Activated CD8-positive, alpha-beta T cell treated with anti-CD3 and anti-CD28 coated beads, Interleukin-2, amount 10 ng/mL, durations not matched to agents 7 days and 5 days (primary cell): Measurements from ENCODE around the gene RHO. TPM values are rescaled to one million over a fixed set of nuclear protein-coding genes. Genes with fewer than 3 reads are reported as not detected.

Experiments used
- ATAC-seq: fragments of 150-1000 bp; cut with Tn5 transposase; one replicate; pipeline ENCODE4 v1.10.0; 2021; ENCODE audit warnings: moderate library complexity
- CTCF ChIA-PET: fragments of 350-600 bp; sonication (Branson Sonifier 250); formaldehyde crosslinking; loops from one replicate; lab custom pipeline; 2021; ENCODE audit warnings: antibody characterized with exemption; lab: Charles Lee
- POLR2A ChIA-PET: fragments of 350-600 bp; sonication (Branson Sonifier 250); formaldehyde crosslinking; loops from one replicate; lab custom pipeline; 2021; ENCODE audit warnings: antibody characterized with exemption; lab: Charles Lee
- DNase-seq: peaks from one replicate; pipeline ENCODE4 v3.0.0-alpha.2; 2020
- H3K27ac Mint-ChIP-seq: one replicate; pipeline ENCODE4 v1.8.0; 2021; ENCODE audit warnings: mild to moderate bottlenecking, mixed read lengths
- H3K27me3 Mint-ChIP-seq: one replicate; pipeline ENCODE4 v1.8.0; 2021; ENCODE audit warnings: low read depth, mixed read lengths
- H3K36me3 Mint-ChIP-seq: one replicate; pipeline ENCODE4 v1.8.0; 2021; ENCODE audit warnings: low read depth, mixed read lengths
- H3K4me1 Mint-ChIP-seq: one replicate; pipeline ENCODE4 v1.8.0; 2021; ENCODE audit warnings: low read depth, mixed read lengths
- H3K4me3 Mint-ChIP-seq: one replicate; pipeline ENCODE4 v1.8.0; 2021; ENCODE audit warnings: mild to moderate bottlenecking, mixed read lengths
- H3K9me3 Mint-ChIP-seq: one replicate; pipeline ENCODE4 v1.8.0; 2022; ENCODE audit warnings: mixed read lengths; ENCODE audit not compliant: insufficient read depth
- total RNA-seq, 2 experiments: library from RNA; stranded (reverse); gene quantifications; one replicate each; pipeline ENCODE4 v1.2.3, GENCODE V29; 2021

RHO gene
- total RNA-seq, 2 experiments from 2014 or later = not detected

- H3K27ac Mint-ChIP-seq = no peak overlapping the region
These were observed 48.9 kb downstream of the RHO start for GRCh38 chr3:129577366-129577765.

GRCh38 chr3:129577925-129578786, 49.7 kb downstream of the RHO start:
- DNase-seq (no peak), ATAC-seq (no peak)
- Mint-ChIP-seq H3K4me3 (no peak overlapping the region), H3K27ac (peak overlapping the region; percentile 55), H3K4me1 (peaks cover 25% of the 10 kb centered on the region), H3K9me3 (no peaks in the 10 kb centered on the region), H3K36me3 (no peaks in the 10 kb centered on the region), H3K27me3 (peaks cover 2% of the 10 kb centered on the region)
- POLR2A ChIA-PET = interaction anchor here (1.3 kb wide), 1 partner anchor 50 kb away, joined by 3 read pairs; no protein-coding TSS in a partner anchor
- CTCF ChIA-PET = interaction anchor here (1.1 to 1.6 kb wide), 2 partner anchors 16 to 50 kb away, joined by 3 to 5 read pairs; no protein-coding TSS in a partner anchor

More at GRCh38 chr3:129577366-129577765, 48.9 kb downstream of the RHO start:
- H3K9me3 Mint-ChIP-seq = no peaks in the 10 kb centered on the region
- CTCF ChIA-PET = interaction anchor here (0.5 to 1.6 kb wide), 5 partner anchors 16 to 194 kb away, joined by 3 to 5 read pairs (median 3); no protein-coding TSS in a partner anchor
- no peaks in the 10 kb centered on the region for H3K27me3 Mint-ChIP-seq
- peak; percentile 4 for ATAC-seq
- DNase-seq = no peak
- no peak overlapping the region for H3K4me3 Mint-ChIP-seq
- no peaks in the 10 kb centered on the region for H3K36me3 Mint-ChIP-seq
- POLR2A ChIA-PET = interaction anchor here (1.3 to 1.4 kb wide), 2 partner anchors 50 to 261 kb away, joined by 3 to 4 read pairs; a partner anchor contains a TSS
- H3K4me1 Mint-ChIP-seq = peaks cover 25% of the 10 kb centered on the region

DNA sequence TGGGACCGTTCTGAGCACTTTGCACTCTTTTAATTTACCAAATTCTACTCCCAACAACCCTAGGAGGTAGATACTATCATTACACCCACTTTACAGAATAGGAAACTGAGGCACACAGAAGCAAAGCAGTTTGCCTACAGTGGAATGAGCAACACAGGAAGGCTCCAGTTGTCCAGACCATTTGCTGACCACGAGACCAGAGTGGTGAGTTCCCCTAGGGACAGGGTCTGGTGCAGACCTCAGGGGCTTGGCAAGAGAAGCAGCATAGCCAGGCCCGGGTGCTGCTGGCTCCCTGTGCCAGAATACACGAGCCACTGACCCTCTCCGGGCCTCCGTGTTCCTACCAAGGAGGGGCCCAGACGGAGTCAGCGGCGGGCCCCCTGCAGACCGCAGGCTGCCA, 51.6 kb downstream of the RHO start:
- Mint-ChIP-seq H3K4me1 (peaks cover 25% of the 10 kb centered on the region), H3K9me3 (no peaks in the 10 kb centered on the region), H3K27ac (no peak overlapping the region), H3K36me3 (no peaks in the 10 kb centered on the region), H3K27me3 (peaks cover 6% of the 10 kb centered on the region), H3K4me3 (no peak overlapping the region)
- ATAC-seq (no peak), DNase-seq (no peak)
- ChIA-PET CTCF (interaction anchor here (1.2 kb wide), 1 partner anchor 26 kb away, joined by 3 read pairs; the partner anchor contains the start of gene PLXND1), POLR2A (no interaction called here)

- no peaks in the 10 kb centered on the region for H3K36me3 Mint-ChIP-seq
- ATAC-seq (no peak), DNase-seq (no peak)
- H3K4me3 Mint-ChIP-seq = no peak overlapping the region
- peaks cover 19% of the 10 kb centered on the region for H3K4me1 Mint-ChIP-seq
- no peaks in the 10 kb centered on the region for H3K9me3 Mint-ChIP-seq
- peaks cover 10% of the 10 kb centered on the region for H3K27me3 Mint-ChIP-seq
- ChIA-PET CTCF (interaction anchor here (1.6 kb wide), 1 partner anchor 12 kb away, joined by 3 read pairs; no protein-coding TSS in a partner anchor), POLR2A (no interaction called here)
- no peak overlapping the region for H3K27ac Mint-ChIP-seq
These were observed 53.2 kb downstream of the RHO start for GRCh38 chr3:129581623-129582022.

DNA sequence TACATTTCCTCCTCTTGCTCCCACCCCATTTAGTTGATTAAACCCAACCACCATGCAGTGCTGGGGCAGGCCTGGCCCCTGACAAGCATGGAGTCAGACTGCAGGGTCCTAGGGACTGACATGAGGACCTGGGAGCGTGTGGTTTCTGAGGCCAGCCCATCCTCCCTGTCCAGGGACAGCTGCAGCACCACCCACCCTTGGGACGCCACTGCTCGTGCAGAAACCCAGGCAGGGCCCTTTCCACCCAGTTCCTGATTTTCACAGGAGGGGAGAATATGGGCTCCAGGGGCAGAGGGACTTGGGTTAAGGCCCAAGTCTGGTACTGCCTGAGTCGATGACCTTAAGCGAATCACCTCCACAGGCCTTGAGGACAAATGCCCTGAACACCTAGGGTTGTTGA, 54.4 kb downstream of the RHO start:
- ChIA-PET POLR2A (no interaction called here), CTCF (no interaction called here)
- H3K27me3 Mint-ChIP-seq = peaks cover 14% of the 10 kb centered on the region
- no peak overlapping the region for H3K4me3 Mint-ChIP-seq
- H3K4me1 Mint-ChIP-seq = peaks cover 10% of the 10 kb centered on the region
- H3K27ac Mint-ChIP-seq = no peak overlapping the region
- no peaks in the 10 kb centered on the region for H3K36me3 Mint-ChIP-seq
- DNase-seq (no peak), ATAC-seq (no peak)
- H3K9me3 Mint-ChIP-seq = no peaks in the 10 kb centered on the region

- Mint-ChIP-seq H3K27ac (no peak overlapping the region), H3K36me3 (no peaks in the 10 kb centered on the region), H3K27me3 (peaks cover 16% of the 10 kb centered on the region), H3K4me1 (peaks cover 5% of the 10 kb centered on the region), H3K9me3 (no peaks in the 10 kb centered on the region), H3K4me3 (no peak overlapping the region)
- DNase-seq = no peak
- ATAC-seq = no peak
- ChIA-PET CTCF (no interaction called here), POLR2A (no interaction called here)
These were observed 54.9 kb downstream of the RHO start for GRCh38 chr3:129583289-129583688.

DNA sequence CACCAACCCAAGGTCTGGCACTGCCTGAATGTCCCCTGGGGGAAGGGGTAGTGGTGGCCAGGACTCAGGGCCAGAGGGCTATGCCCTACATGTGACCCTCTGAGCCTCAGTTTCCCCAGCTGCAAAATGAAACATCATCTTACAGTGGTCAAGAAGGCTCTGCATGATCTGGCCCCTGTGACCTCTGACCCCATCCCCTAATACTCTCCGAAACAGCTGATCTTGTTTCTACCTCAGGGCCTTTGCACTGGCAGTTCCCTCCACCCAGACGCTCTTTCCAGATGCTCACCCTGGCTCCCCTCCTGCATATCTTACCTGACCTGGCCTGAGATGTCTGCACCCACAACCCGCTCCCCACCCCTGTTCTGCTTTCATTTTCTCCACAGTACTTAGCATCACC, 56.2 kb downstream of the RHO start:
- Mint-ChIP-seq H3K36me3 (no peaks in the 10 kb centered on the region), H3K9me3 (no peaks in the 10 kb centered on the region), H3K27me3 (peaks cover 16% of the 10 kb centered on the region), H3K4me1 (no peaks in the 10 kb centered on the region), H3K27ac (no peak overlapping the region), H3K4me3 (no peak overlapping the region)
- DNase-seq (no peak), ATAC-seq (no peak)
- ChIA-PET CTCF (no interaction called here), POLR2A (no interaction called here)

Other genes with a start within 250 kb of the RHO start
- gene HMCES, start 249.8 kb upstream of the RHO start, total RNA-seq = 10 to 100 TPM; 58.2 to 62.2 TPM
- gene EFCAB12, start 100.0 kb upstream of the RHO start, total RNA-seq = under 1 TPM; 0.42 to 0.45 TPM
- 10 to 100 TPM; 50.1 to 50.6 TPM for gene MBD4, start 88.7 kb upstream of the RHO start, total RNA-seq
- 10 to 100 TPM; 22.3 to 25.6 TPM for gene IFT122, start 88.4 kb upstream of the RHO start, total RNA-seq
- not detected for gene H1-8, start 14.5 kb downstream of the RHO start, total RNA-seq
- gene PLXND1, start 78.0 kb downstream of the RHO start, total RNA-seq = 1 to 10 TPM; 3.7 to 4.1 TPM